GM12865 (cell line): ENCODE measurements around the gene ITPR2.

ENCODE experiments used
- DNase-seq: peaks from one replicate; pipeline ENCODE4 v3.0.0; 2010; ENCODE audit warnings: low read depth
- H3K4me3 ChIP-seq: 2 replicates; pipeline ENCODE4 v1.5.1; 2011; ENCODE audit warnings: mild to moderate bottlenecking, low read depth, low read length, control low read depth
- CTCF ChIP-seq: IDR thresholded peaks from 2 replicates; pipeline ENCODE4 v1.5.1; 2011; ENCODE audit warnings: low read length, control low read depth, low read depth, inconsistent platforms; ENCODE audit not compliant: insufficient read depth; ENCODE audit errors: missing control alignments

Gene ITPR2

GRCh38 chr12:26341491-26341890 is 491.5 kb downstream of the ITPR2 start:
- no peak for TF ChIP-seq CTCF

GRCh38 chr12:26340649-26341048 is 492.3 kb downstream of the ITPR2 start:
- H3K4me3 ChIP-seq: no peak overlapping the region
- TF ChIP-seq CTCF: no peak
- DNase-seq: peak; percentile 36

More at GRCh38 chr12:26341491-26341890, 491.5 kb downstream of the ITPR2 start:
- DNase-seq: no peak
- no peak overlapping the region for H3K4me3 ChIP-seq

- TF ChIP-seq CTCF: no peak
- no peak overlapping the region for H3K4me3 ChIP-seq
- no peak for DNase-seq
These were observed 493.0 kb downstream of the ITPR2 start for GRCh38 chr12:26339976-26340375.

- no peak overlapping the region for H3K4me3 ChIP-seq
- TF ChIP-seq CTCF: no peak
- DNase-seq: no peak
These were observed 494.1 kb downstream of the ITPR2 start for GRCh38 chr12:26338586-26339572.

GRCh38 chr12:26335651-26336050 is 497.3 kb downstream of the ITPR2 start:
- no peak for TF ChIP-seq CTCF
- no peak for DNase-seq
- no peak overlapping the region for H3K4me3 ChIP-seq

- TF ChIP-seq CTCF: no peak
- DNase-seq: no peak
These were observed 498.3 kb downstream of the ITPR2 start for GRCh38 chr12:26334621-26335124.

GRCh38 chr12:26331960-26332359 is 501.0 kb downstream of the ITPR2 start:
- no peak overlapping the region for H3K4me3 ChIP-seq
- DNase-seq: peak; percentile 9
- no peak for TF ChIP-seq CTCF

More at GRCh38 chr12:26334621-26335124, 498.3 kb downstream of the ITPR2 start:
- H3K4me3 ChIP-seq: no peak overlapping the region
